GM10248 (cell line): ENCODE data around the gene LRRC41.
"Not testable (repeated sequence)": the region's sequence is repeated elsewhere in the genome, so short reads cannot be mapped to it uniquely, and the experiment has no call there.

Source experiments
- CTCF ChIA-PET: fragments of 300-600 bp; sonication (Branson Sonifier 250); formaldehyde crosslinking; extraction: SDS; loops from one replicate; lab custom pipeline; 2021; ENCODE audit warnings: antibody characterized with exemption; lab: Yijun Ruan, JAX
- POLR2A ChIA-PET: fragments of 350-650 bp; sonication (Branson Sonifier 250); formaldehyde crosslinking; extraction: SDS; loops from one replicate; lab custom pipeline; 2020; ENCODE audit warnings: antibody characterized with exemption; lab: Yijun Ruan, JAX
- DNase-seq: peaks from one replicate; pipeline ENCODE4 v3.0.0; 2012; ENCODE audit errors: extremely low spot score
- TF ChIP-seq, protein P1 (sequence below): IDR thresholded peaks from 2 replicates; pipeline ENCODE4 v1.5.1; 2012; ENCODE audit warnings: mild to moderate bottlenecking, low read depth; ENCODE audit errors: extremely low read depth, missing control alignments, control extremely low read depth

Gene LRRC41

DNA sequence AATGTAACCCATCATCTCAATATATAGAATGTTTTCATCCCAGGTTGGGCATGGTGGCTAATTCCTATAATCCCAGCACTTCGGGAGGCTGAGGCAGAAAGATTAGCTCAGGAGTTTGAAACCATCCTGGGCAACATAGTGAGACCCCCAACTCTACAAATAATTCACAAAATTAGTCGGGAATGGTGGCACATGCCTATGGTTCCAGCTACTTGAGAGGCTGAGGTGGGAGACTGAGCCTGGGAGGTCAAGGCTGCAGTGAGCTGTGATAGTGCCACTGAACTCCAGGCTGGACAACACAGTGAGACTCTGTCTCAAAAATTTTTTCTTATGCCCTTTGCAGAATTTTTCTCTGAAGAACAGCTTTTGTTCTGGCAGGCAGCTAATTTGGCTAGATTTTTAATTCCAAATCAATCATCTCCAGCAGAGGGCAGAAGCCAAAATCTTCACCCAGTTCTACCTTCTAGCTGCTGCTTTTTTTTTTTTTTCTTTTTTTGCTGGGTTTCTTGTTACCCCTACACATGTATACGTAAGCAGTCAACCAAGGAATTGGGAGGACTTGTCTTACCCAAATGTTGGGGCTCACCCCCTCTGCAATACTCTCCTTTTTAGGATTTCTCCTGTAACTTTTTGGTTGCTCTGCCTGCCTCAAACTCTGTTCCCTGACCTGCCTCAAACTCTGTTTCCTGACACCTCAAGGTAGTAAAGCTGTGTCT, 58.6 kb downstream of the LRRC41 start:
- peak; percentile 51 for DNase-seq
- ChIA-PET CTCF (interaction anchor here (0.7 to 4.8 kb wide), 11 partner anchors 12 to 113 kb away, joined by 3 to 44 read pairs (median 4); no protein-coding TSS in a partner anchor), POLR2A (interaction anchor here (0.7 to 1.6 kb wide), 2 partner anchors 103 to 114 kb away, joined by 5 to 11 read pairs; no protein-coding TSS in a partner anchor)
- TF ChIP-seq, protein P1, sequence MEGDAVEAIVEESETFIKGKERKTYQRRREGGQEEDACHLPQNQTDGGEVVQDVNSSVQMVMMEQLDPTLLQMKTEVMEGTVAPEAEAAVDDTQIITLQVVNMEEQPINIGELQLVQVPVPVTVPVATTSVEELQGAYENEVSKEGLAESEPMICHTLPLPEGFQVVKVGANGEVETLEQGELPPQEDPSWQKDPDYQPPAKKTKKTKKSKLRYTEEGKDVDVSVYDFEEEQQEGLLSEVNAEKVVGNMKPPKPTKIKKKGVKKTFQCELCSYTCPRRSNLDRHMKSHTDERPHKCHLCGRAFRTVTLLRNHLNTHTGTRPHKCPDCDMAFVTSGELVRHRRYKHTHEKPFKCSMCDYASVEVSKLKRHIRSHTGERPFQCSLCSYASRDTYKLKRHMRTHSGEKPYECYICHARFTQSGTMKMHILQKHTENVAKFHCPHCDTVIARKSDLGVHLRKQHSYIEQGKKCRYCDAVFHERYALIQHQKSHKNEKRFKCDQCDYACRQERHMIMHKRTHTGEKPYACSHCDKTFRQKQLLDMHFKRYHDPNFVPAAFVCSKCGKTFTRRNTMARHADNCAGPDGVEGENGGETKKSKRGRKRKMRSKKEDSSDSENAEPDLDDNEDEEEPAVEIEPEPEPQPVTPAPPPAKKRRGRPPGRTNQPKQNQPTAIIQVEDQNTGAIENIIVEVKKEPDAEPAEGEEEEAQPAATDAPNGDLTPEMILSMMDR, result peak; percentile 54

DNA sequence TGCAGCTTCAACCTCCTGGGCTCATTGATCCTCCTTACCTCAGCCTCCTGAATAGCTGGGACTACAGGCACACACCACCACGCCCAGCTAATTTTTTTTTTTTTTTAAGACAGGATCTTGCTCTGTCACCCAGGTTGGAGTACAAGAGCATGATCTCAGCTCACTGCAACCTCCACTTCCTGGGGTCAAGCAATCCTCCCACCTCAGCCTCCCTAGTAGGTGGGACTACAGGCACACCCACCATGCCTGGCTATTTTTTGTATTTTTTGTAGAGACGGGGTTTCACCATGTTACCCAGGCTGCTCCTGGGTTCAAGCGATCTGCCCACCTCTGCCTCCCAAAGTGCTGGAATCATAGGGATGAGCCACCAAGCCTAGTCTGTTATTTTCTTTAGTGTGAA, 59.6 kb downstream of the LRRC41 start:
- DNase-seq, result not testable (repeated sequence)
- ChIA-PET POLR2A (interaction anchor here (0.7 to 1.6 kb wide), 2 partner anchors 104 to 113 kb away, joined by 5 to 11 read pairs; no protein-coding TSS in a partner anchor), CTCF (interaction anchor here (0.9 to 4.8 kb wide), 3 partner anchors 11 to 26 kb away, joined by 3 to 44 read pairs (median 42); no protein-coding TSS in a partner anchor)

DNA sequence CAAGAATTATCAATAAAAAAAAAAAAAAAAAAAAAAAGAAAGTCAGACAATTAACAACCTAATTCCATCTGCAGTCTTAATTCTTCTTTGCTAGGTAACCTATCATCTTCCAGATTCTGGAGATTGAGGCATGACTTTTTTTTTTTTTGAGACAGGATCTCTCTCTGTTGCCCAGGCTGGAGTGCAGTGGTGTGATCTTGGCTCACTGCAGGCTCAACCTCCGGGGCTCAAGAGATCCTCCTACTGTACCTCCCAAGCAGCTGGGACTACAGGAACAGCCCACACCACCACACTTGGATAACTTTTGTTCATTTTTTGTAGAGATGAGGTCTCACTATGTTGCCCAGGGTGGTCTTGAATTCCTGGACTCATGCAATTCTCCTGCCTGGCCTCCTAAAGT, 60.5 kb downstream of the LRRC41 start:
- DNase-seq, result no peak
- CTCF ChIA-PET, result no interaction called here
- TF ChIP-seq, protein P1, result no peak
- POLR2A ChIA-PET, result no interaction called here

GRCh38 chr1:46241733-46242132, 61.7 kb downstream of the LRRC41 start:
- DNase-seq, POLR2A ChIA-PET, CTCF ChIA-PET: not testable (repeated sequence)

GRCh38 chr1:46238865-46239264, 64.6 kb downstream of the LRRC41 start:
- POLR2A ChIA-PET, DNase-seq: not testable (repeated sequence)
- CTCF ChIA-PET, result interaction anchor here (1.5 kb wide), 1 partner anchor 14 kb away, joined by 8 read pairs; no protein-coding TSS in a partner anchor

- TF ChIP-seq, protein P1, result no peak
- no peak for DNase-seq
- ChIA-PET POLR2A (no interaction called here), CTCF (interaction anchor here (1.2 kb wide), 1 partner anchor 13 kb away, joined by 5 read pairs; no protein-coding TSS in a partner anchor)
These were observed 66.5 kb downstream of the LRRC41 start for GRCh38 chr1:46236882-46237281.

- CTCF ChIA-PET, result interaction anchor here (1.3 to 7.0 kb wide), 5 partner anchors 8 to 55 kb away, joined by 3 to 58 read pairs (median 11); partner anchors contain the start of gene RAD54L
- POLR2A ChIA-PET, result not testable (repeated sequence)
These were observed 72.2 kb downstream of the LRRC41 start for GRCh38 chr1:46231231-46231630.

More at GRCh38 chr1:46231231-46231630, 72.2 kb downstream of the LRRC41 start:
- DNase-seq, result not testable (repeated sequence)
